Hepatocyte (in vitro differentiated cells): Measurements from ENCODE around the gene ZDHHC12. TPM values are rescaled to one million over a fixed set of nuclear protein-coding genes. Genes with fewer than 3 reads are reported as not detected.
A peak's percentile ranks its signal among the peaks of the same experiment; 100 is the strongest.

Experiments used
- DNase-seq: peaks from one replicate; pipeline ENCODE4 v3.0.0-alpha.2; 2016; ENCODE audit warnings: low spot score
- H2AFZ ChIP-seq: fragments of 200-600 bp; sonication (generic); 2 replicates; pipeline ENCODE4 v1.6.0; 2016; ENCODE audit warnings: antibody characterized with exemption, mild to moderate bottlenecking
- H3K27ac ChIP-seq: fragments of 200-600 bp; sonication (generic); 2 replicates; pipeline ENCODE4 v1.5.1; 2016; ENCODE audit warnings: mild to moderate bottlenecking
- H3K27me3 ChIP-seq: fragments of 200-600 bp; sonication (generic); 2 replicates; pipeline ENCODE4 v1.6.1; 2016
- H3K36me3 ChIP-seq: fragments of 200-600 bp; sonication (generic); replicated peaks from 2 replicates; pipeline ENCODE4 v1.5.1; 2016; ENCODE audit warnings: low read depth; ENCODE audit not compliant: insufficient read depth
- H3K4me1 ChIP-seq: fragments of 200-600 bp; sonication (generic); 2 replicates; pipeline ENCODE4 v1.5.1; 2016; ENCODE audit warnings: mild to moderate bottlenecking, moderate library complexity; ENCODE audit not compliant: insufficient read depth
- H3K4me2 ChIP-seq: fragments of 200-600 bp; sonication (generic); 2 replicates; pipeline ENCODE4 v1.6.0; 2016
- H3K4me3 ChIP-seq: fragments of 200-600 bp; sonication (generic); 2 replicates; pipeline ENCODE4 v1.5.1; 2016; ENCODE audit warnings: mild to moderate bottlenecking
- H3K79me2 ChIP-seq: fragments of 200-600 bp; sonication (generic); 2 replicates; pipeline ENCODE4 v1.6.0; 2017; ENCODE audit warnings: mild to moderate bottlenecking
- H3K9me2 ChIP-seq: fragments of 200-600 bp; sonication (generic); replicated peaks from 2 replicates; pipeline ENCODE4 v1.6.0; 2017; ENCODE audit warnings: mild to moderate bottlenecking; ENCODE audit not compliant: insufficient read depth
- H3K9me3 ChIP-seq: fragments of 200-600 bp; sonication (generic); 2 replicates; pipeline ENCODE4 v1.5.1; 2016; ENCODE audit warnings: low read depth, mild to moderate bottlenecking
- H4K20me1 ChIP-seq: fragments of 200-600 bp; sonication (generic); 2 replicates; pipeline ENCODE4 v1.6.0; 2016; ENCODE audit warnings: mild to moderate bottlenecking; ENCODE audit not compliant: insufficient read depth, poor library complexity, severe bottlenecking
- EZH2 ChIP-seq: fragments of 200-600 bp; sonication (generic); IDR thresholded peaks from 2 replicates; pipeline ENCODE4 v1.6.1; 2016; ENCODE audit warnings: antibody characterized with exemption, mild to moderate bottlenecking, borderline replicate concordance
- EZH2phosphoT487 ChIP-seq: fragments of 200-600 bp; sonication (generic); IDR thresholded peaks from one replicate; pipeline ENCODE4 v1.6.1; 2018; ENCODE audit warnings: antibody characterized with exemption, mild to moderate bottlenecking, low read depth, moderate library complexity; ENCODE audit not compliant: unreplicated experiment, severe bottlenecking
- WGBS: methylation state at CpG from one replicate; pipeline ENCODE4 v1.1.6; 2016; ENCODE audit warnings: low lambda C conversion rate; ENCODE audit errors: missing lambda C conversion rate; 5-methylcytosine and 5-hydroxymethylcytosine counted together
- polyA plus RNA-seq: library from polyadenylated mRNA; unstranded; fragments of >200 nt; fragmentation: Nextera tagmentation; extraction: Ambion mirVana; gene quantifications from 2 replicates; pipeline ENCODE4 v1.2.1, GENCODE V29; 2016
- total RNA-seq: library from RNA; depleted of rRNA; stranded (reverse); fragments of >200 nt; gene quantifications from 2 replicates; pipeline ENCODE4 v1.2.3, GENCODE V29; 2014
- TF ChIP-seq, protein P1 (sequence below): fragments of 200-600 bp; sonication (generic); IDR thresholded peaks from 2 replicates; pipeline ENCODE4 v1.5.1; 2016; ENCODE audit warnings: antibody characterized with exemption, mild to moderate bottlenecking; ENCODE audit not compliant: poor library complexity

Gene ZDHHC12
- total and polyA plus RNA-seq, 2 experiments from 2014 or later = 26.2 to 76.3 TPM

DNA sequence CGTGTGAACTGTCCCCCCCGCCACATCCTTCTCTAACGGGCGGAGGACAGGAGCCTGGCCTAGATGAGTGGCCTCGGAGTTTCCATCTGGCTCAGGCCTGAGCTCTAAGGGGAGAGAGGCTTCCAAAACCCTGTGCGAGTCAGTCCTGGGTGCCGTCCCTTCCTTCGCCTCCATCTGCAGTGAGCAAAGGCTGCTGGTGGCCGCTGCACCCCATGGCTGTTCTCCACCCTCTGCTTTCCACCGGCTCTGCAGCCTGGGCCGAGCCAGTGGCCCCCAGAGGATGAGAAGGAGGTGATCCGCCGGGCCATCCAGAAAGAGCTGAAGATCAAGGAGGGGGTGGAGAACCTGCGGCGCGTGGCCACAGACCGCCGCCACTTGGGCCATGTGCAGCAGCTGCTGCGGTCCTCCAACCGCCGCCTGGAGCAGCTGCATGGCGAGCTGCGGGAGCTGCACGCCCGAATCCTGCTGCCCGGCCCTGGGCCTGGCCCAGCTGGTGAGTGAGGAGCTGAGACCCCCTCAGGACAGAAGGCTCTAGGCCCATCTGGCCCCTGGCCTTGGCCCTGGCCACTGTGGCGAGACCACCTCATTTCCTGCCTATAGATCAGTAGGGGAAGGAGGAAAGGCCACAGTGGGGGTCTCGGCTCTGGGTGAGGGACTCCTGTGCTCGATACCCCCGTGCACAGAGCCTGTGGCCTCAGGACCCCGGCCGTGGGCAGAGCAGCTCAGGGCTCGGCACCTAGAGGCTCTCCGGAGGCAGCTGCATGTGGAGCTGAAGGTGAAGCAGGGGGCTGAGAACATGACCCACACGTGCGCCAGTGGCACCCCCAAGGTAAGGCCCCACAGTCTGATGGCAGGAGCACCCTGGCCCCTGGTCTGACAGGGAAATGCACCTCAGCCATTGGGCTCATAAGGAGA lies 18.6 kb downstream of the ZDHHC12 start:
- Histone ChIP-seq H3K79me2 (no peaks in the 10 kb centered on the region), H3K4me3 (no peak overlapping the region), H3K9me3 (no peaks in the 10 kb centered on the region), H3K36me3 (no peaks in the 10 kb centered on the region), H3K27ac (no peak overlapping the region), H3K4me1 (no peaks in the 10 kb centered on the region), H3K9me2 (no peaks in the 10 kb centered on the region), H2AFZ (no peak overlapping the region), H3K4me2 (no peak overlapping the region), H4K20me1 (no peaks in the 10 kb centered on the region), H3K27me3 (no peaks in the 10 kb centered on the region)
- 96% methylated on average over 36 of the region's 36 CpGs for WGBS
- no peak for TF ChIP-seq EZH2phosphoT487
- TF ChIP-seq EZH2 = no peak
- TF ChIP-seq, protein P1, sequence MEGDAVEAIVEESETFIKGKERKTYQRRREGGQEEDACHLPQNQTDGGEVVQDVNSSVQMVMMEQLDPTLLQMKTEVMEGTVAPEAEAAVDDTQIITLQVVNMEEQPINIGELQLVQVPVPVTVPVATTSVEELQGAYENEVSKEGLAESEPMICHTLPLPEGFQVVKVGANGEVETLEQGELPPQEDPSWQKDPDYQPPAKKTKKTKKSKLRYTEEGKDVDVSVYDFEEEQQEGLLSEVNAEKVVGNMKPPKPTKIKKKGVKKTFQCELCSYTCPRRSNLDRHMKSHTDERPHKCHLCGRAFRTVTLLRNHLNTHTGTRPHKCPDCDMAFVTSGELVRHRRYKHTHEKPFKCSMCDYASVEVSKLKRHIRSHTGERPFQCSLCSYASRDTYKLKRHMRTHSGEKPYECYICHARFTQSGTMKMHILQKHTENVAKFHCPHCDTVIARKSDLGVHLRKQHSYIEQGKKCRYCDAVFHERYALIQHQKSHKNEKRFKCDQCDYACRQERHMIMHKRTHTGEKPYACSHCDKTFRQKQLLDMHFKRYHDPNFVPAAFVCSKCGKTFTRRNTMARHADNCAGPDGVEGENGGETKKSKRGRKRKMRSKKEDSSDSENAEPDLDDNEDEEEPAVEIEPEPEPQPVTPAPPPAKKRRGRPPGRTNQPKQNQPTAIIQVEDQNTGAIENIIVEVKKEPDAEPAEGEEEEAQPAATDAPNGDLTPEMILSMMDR = no peak
- no peak for DNase-seq

DNA sequence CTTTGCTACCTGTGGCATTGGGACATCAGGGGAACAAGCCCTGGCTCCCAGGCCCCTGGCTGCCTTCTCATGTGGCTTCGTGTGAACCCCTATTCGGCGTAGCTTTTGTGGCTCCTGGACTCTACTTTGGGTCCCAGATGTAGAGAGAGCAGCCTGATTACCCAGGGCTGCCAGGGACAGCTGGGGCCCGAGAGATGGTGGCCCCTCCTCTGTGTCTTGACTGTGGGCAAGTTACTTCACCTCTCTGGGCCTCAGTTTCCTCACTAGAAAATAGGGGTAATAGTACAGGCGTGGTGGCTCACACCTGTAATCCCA lies 19.6 kb downstream of the ZDHHC12 start:
- H4K20me1 ChIP-seq = no peaks in the 10 kb centered on the region
- no peak for DNase-seq
- H3K4me2 ChIP-seq = no peak overlapping the region
- 97% methylated on average over 5 of the region's 5 CpGs for WGBS
- H3K4me3 ChIP-seq = no peak overlapping the region
- H3K9me2 ChIP-seq = no peaks in the 10 kb centered on the region
- no peaks in the 10 kb centered on the region for H3K9me3 ChIP-seq
- H2AFZ ChIP-seq = no peak overlapping the region
- no peaks in the 10 kb centered on the region for H3K79me2 ChIP-seq
- no peaks in the 10 kb centered on the region for H3K4me1 ChIP-seq
- H3K27ac ChIP-seq = no peak overlapping the region
- H3K36me3 ChIP-seq = no peaks in the 10 kb centered on the region
- no peaks in the 10 kb centered on the region for H3K27me3 ChIP-seq
- TF ChIP-seq, protein P1 = no peak

DNA sequence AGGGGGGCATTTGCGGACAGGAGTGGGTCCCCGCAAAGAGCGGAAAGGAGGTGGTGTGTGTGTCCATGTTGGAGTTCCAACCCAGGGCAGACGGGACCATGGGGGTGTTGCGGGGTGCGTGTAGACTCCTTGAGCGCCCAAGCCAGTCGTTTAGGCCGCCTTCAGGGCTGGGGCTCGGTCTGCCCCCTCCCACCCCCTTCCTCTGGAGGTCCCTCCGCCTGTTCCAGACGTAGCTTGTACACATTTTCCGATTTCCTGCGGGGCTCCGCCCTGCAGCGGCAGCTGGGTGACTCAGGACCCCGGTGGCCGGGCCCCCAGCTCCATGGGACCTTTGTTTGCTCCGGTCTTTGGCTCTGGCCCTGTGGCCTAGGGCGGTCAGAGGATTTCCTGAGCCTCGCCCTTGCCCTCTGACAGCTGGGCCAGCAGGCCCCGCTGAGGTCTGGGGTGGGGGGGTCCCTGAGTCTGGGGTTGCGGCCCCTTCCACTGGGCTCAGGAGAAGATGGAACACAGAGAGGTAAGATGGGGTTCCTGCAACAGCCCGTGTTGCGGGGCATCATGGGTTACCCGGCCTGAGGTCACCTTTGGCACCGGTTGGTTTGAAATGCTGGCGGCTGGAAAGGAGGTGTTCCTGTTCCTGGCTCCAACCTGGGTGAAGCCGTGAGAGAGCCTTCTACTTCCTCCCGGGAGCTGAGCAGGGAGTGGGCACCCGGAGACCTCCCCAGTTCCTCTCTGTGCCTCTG lies 20.1 kb downstream of the ZDHHC12 start:
- no peak for DNase-seq
- Histone ChIP-seq H3K9me2 (no peaks in the 10 kb centered on the region), H3K4me2 (peak overlapping the region; percentile 97), H2AFZ (no peak overlapping the region), H3K27me3 (no peaks in the 10 kb centered on the region), H4K20me1 (no peaks in the 10 kb centered on the region), H3K79me2 (no peaks in the 10 kb centered on the region), H3K27ac (no peak overlapping the region), H3K4me1 (no peaks in the 10 kb centered on the region), H3K9me3 (no peaks in the 10 kb centered on the region), H3K36me3 (no peaks in the 10 kb centered on the region), H3K4me3 (no peak overlapping the region)
- TF ChIP-seq, protein P1 = no peak
- TF ChIP-seq EZH2 = no peak
- no peak for TF ChIP-seq EZH2phosphoT487
- 86% methylated on average over 30 of the region's 31 CpGs for WGBS
